GM12872 (cell line): ENCODE results near the gene ADGRG2.

Experiments used
- CTCF ChIP-seq: IDR thresholded peaks from 3 replicates; pipeline ENCODE4 v1.5.1; 2011; ENCODE audit warnings: low read depth, mild to moderate bottlenecking, low read length, moderate library complexity; ENCODE audit not compliant: insufficient read depth

The ADGRG2 gene

GRCh38 chrX:19059067-19059466 is 63.2 kb downstream of the ADGRG2 start:
- TF ChIP-seq CTCF, result no peak

DNA sequence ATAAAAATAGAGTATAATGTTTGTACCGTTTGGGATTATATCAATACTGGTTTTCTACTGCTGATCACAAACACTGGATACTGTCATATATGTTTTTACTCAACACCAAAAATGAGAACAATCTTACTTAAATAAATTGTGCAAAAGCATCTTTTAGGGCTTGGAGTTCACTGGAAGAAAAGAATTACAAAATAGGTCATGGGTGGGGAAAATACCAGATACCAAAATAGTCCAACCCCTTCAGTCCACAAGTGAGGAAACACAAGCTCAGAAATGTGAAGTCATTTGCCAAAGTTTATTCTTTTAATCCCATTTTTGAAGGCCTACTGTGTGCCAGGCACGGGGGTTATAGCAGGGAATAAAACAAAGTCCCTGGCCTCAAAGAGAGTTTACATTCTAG is 64.4 kb downstream of the ADGRG2 start:
- no peak for TF ChIP-seq CTCF

GRCh38 chrX:19049110-19049509 is 73.2 kb downstream of the ADGRG2 start:
- TF ChIP-seq CTCF, result no peak

GRCh38 chrX:19046343-19047215 is 75.7 kb downstream of the ADGRG2 start:
- TF ChIP-seq CTCF, result no peak

GRCh38 chrX:19040373-19040772 is 81.9 kb downstream of the ADGRG2 start:
- no peak for TF ChIP-seq CTCF

DNA sequence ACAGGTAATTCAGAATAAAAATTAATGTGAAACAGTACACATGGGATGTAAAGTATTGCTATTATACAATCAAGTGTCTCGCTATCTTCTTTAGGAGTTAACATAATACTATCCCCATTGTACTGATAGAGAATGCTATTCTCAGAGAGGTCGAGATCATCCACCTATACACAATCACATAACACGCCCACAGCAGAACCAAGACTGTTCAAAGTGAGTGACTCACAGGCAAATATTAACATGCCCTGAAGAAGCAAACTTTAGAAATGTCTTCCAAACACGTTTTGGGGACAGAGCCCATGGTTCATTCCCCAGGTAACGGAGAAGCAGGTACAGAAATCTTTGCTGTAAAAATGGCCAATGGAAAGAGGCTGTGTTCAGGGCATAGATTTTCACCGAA is 88.2 kb downstream of the ADGRG2 start:
- TF ChIP-seq CTCF, result no peak

GRCh38 chrX:19030805-19031204 is 91.5 kb downstream of the ADGRG2 start:
- no peak for TF ChIP-seq CTCF
